HG03460 (cell line): ENCODE measurements around the gene PHACTR3.
"Not testable (repeated sequence)": the region's sequence is repeated elsewhere in the genome, so short reads cannot be mapped to it uniquely, and the experiment has no call there.

ENCODE experiments used
- ATAC-seq: cut with Tn5 transposase; IDR thresholded peaks from one replicate; pipeline ENCODE4 v1.9.1; 2021; ENCODE audit not compliant: unreplicated experiment

PHACTR3 gene

GRCh38 chr20:59618585-59618984, 14.2 kb downstream of the PHACTR3 start:
- not testable (repeated sequence) for ATAC-seq

GRCh38 chr20:59620860-59621505, 16.6 kb downstream of the PHACTR3 start:
- no peak for ATAC-seq

- ATAC-seq: no peak
Measured at GRCh38 chr20:59622496-59622895, 18.2 kb downstream of the PHACTR3 start.

GRCh38 chr20:59623133-59623532, 18.8 kb downstream of the PHACTR3 start:
- ATAC-seq: no peak

DNA sequence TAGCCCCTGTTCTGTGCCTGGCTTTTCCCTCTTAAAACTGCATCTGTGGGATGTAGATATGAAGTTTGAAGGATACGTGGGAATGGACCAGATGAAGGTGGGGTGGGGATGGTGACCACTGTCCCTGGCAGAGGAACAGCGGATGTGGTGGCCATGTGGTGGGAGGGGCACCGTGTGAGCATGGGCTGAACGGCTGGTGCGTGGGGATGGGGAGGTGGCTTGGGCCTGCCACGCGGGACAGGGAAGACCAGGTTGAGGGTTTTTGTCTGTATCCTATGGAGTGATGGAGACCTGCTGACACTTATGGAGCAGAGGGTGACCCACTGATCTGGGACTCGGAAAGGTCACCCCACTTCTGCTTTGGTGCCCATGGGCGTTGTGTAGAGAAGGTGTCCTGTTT, 19.2 kb downstream of the PHACTR3 start:
- ATAC-seq: no peak

DNA sequence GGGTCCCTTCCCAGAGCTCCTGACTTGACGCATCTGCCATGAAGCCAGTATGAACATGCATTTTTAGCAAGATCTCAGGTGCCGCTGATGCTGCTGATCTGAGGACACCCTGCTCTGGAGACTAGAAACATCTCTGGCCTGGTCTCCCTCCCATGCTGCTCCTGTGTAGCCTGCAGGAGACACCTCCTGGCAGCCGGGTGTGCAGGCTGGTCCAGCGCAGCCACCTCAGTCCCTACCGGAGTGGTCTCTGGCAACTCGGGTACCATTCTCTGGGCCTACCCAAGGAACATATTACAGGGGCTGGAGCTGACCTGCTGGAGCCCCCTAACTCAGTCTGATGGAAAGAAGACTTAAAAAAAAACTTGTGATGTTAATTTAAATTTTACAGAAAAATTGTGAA, 20.1 kb downstream of the PHACTR3 start:
- no peak for ATAC-seq

DNA sequence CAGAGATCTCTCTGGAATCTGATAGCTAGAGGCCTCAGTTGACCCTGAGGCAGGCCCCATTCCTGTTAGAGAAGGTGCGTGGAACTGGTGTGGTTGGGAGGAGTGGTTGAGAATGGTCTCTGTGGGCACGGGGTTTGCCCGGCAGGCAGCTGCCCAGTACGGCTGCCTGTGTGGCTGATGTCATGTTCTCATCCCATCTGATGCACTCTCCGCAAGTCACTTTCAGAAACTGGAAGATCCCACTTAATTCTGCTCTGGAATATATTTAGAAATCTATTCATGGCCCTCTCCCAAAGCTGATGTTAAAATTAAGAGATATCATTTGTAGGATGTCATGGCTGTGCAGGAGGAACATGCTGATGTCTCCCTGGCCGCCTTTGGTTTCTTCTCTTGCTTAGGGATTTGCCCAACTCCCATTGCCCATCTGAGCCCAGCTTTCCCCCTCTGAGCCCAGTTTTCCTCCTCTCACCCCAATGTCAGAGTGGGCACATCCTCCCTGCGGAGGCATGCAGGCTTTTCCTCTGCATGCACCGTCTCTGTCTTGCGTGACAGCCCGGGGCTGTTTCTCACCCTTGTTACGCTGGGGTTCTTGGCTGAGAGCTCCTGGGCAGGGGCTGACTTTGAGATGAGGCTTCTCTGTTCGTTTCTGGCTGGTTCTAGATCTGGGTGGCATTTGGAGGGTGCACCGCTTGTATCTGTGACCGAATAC, 21.0 kb downstream of the PHACTR3 start:
- no peak for ATAC-seq

DNA sequence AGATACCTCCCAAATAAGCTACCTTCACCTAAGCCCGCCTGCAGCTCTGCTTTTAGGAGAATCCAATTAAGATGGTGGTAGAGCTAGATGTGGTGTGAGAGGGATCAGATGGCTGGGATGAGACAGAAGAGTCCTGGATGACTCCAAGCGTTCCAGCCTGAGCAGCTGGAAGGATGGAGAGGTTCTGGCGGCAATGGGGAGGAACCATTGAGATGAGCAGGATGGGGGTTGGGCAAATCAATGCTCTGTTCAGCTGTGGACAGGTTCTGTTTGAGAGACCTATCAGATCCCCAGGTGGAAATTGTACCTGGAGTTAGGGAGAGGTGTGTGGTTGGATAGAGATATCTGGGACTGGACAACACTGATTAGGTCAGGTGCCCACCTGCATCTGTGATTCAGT, 23.0 kb downstream of the PHACTR3 start:
- ATAC-seq: no peak

DNA sequence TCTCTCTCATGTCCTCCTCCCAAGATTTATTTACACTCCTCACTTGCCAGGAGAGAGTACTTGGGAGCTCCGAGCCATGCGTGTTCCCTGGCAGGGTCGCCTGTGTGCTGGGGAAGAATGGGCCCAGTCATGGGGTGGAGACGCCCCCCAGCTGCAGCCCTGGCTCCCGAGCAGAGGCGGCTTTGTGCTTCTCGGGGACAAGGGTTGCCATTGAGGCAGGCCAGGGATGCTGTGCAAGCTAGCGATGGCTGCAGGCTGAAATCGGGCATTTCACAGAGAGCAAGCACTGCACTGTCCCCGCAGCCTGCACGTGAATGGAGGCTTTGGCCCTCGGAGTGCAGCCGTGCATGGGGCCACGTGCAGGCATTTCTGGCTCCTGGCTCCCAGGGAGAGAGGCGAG, 23.8 kb downstream of the PHACTR3 start:
- no peak for ATAC-seq

DNA sequence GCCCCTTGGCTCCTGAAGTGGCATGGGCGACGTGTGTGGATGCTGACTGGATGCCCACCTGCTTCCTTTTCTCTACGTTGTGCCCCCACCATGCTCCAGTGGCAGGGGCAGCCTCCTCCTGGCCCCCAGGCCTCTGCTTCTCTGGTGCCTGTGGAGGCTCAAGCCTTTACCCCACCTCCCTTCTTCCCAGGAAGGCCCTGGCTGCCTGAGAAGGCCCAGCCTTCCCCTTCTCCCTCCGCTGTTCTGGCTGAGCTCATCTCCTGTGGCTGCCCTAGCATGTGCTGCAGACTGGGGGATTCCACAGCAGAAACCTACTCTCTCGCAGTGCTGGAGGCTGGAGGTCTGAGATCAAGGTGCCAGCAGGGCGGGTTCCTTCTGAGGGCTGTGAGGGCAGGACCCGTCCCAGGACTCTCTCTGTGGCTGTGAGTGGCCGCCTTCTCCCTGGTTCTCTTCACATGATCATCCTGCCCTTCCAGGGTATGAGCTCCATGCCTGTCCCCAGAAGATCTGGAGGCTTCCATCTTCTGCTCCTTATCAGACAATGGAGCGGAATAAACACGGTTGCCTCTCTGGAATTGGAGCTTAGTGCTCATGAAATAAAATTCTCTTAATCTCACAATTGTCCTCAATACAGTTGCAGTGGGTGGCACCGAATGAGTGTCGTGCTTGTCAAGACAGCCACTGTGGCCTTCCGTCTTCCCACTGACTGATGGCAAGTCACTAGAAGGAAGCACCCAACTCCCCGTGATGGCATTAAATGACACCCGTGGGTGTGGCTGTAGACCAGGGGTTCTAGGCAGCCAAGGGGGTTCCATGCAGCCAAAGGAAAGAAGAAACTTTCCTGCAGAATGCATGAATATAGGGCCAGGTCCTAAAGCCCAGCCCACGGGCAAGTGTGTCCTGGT, 25.1 kb downstream of the PHACTR3 start:
- no peak for ATAC-seq

GRCh38 chr20:59630526-59630925, 26.2 kb downstream of the PHACTR3 start:
- ATAC-seq: no peak

DNA sequence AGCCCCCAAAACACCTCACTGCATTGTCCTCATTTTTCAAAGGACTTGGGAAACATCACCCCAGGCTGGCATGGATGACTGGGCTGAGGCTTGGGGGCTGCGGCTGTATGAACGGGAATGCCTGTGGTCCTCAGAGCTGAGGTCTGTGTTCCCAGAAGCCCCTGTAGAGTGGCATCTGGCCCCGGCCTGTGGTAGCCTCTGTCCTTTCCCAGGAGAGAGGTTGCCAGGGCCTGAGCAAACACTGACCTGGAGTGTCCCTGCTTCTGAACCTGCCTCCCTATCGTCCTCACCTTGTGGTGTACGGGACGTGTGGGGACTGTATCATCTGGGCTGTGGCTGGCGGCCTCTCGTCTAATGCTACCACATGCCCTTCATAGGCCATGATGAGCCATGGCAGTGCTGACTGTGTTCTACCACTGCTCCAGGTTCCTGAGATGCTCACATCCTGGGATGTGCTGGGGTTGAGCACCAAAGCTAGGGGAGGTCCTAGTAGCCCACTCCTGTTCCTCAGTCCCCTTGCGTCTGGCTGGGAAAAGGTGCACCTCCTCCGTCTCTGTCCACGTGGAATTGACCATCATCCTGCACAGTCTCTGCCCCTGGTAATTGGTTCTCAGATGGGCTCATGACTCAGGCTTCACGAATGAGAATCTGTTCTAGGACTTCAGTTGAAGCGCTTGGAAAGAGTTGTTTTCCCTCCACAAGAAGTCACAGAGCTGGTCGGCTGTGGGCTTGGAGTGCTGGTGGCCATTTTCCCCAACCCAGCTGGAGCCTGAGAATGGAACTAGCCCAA, 27.6 kb downstream of the PHACTR3 start:
- ATAC-seq: no peak

DNA sequence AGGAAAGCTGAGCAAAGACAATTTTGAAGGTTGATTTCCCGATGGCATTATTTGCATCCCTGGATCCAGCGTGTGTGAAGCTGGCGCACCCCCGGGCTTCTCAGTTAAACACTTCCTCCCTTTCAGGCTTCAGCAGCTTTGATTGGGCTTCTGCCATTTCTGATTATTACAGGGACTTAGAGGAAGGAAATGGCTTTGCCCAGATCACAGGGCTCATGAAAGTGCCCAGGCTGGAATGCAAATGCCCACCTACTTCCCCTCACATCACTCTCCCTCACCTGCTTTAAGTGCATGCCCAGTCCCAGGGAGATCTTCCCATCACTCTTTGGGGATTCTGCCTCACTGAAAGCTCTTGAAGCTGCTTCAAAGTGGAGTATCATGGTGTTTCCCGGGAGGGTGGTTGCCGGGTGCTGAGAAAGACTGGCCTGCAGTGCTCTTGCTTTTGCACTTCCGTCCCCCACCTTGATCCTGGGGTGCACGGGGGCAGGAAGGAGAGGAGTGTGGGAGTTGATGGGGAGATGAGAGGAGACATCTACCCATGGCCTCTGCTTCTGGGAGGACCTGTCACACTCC, 28.3 kb downstream of the PHACTR3 start:
- ATAC-seq: no peak

GRCh38 chr20:59633656-59634251, 29.4 kb downstream of the PHACTR3 start:
- no peak for ATAC-seq

DNA sequence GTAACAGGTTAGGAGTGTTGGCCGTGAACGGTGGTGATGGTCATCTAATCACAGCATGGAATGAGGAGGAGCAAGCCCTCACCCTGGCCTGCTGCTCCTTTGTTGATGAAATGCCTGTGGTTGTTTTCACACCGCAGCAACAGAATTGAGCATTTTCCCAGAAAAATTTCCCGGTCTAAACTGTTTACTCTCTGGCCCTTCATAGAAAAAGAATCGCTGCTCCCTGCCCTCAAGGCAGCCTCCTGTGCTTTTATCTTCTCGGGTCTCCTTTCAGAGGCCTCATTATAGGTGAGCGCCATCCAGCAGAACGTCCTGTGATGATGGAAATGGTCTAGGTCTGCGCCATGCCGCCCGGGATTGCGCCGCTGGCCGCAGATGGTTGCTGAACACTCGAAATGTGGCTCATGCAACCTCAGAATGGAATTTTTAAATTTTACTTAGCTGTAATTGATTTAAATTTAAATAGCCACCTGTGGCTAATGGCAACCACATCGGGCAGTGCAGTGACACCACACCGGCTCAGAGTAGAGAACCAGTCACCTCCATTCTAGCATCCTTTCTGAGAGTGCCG, 30.2 kb downstream of the PHACTR3 start:
- ATAC-seq: no peak

DNA sequence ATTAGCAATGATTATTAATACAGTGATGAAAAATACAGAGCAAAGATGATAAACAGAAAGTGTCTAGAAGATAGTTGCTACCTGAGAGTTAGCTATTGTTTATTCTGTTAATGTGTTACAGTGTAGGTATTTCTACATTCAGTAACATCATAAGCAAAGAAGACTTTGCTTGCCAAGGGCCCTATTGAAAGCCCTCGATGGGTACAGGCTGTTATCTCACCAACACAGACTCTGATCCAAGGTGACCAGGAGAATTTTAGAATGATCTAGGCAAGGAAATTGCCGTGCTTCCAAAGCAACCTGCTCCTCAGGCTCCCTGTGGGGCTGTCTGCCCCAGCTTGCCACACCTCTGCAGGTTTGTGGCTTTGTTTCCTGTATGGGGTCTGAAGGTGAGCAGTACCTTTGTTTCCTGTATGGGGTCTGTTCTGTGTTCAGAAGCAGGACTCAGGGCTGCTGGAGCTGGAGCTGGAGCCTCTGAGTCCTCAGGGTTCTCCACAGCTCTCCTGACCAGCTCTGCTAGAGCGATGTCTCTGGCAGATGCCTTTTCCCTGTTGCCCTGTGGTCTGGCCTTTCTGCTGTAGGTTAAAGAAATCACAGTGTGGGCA, 32.5 kb downstream of the PHACTR3 start:
- ATAC-seq: no peak

GRCh38 chr20:59640267-59640666, 35.9 kb downstream of the PHACTR3 start:
- no peak for ATAC-seq

DNA sequence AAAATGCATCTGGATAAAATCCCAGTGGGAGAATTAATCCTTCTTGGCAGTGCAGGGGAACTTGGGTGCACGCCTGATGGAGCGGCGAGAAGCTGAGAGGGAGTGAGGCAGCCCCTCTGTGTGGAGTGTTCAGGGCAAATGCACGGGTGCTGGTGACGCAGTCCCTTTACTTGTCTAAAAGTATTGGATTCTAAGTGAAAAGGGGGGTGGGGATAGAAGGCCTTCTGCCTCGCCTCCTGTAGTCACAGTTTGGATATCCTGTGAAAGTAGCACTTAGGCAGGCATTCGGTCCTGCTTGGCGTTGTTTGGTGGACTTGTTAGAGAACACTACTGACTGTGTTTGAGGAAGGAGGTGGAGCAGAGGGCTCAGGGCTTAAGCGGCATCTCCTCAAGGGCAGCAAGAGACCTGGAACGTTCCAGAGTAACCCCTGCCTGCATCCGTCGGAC, 39.3 kb downstream of the PHACTR3 start:
- no peak for ATAC-seq

DNA sequence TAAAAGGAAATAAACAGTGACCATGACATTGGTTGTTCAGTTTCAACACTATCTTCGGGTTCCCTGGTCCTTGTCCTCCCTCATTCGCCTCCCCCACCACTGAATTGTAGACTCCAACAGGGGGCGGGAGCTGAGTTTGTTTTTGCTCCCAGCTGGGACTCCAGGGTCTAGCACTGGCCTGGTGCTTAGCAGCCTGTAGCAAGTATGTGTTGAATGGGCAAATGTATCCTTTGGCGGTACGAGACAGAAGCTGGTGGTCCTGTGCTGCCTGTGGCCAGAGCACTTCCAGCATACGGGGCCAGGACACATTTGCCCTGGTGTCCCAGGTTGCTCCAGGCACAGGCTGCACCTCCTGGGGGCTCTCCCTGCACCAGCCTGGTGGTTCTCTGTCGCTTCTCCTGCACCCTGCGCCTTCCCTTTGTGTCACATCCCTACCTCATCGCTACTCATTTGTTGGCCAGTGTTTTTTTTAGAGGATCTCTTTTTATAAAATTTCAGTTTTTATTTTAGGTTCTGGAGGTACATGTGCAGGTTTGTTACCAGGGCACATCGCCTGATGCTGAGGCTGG, 40.1 kb downstream of the PHACTR3 start:
- no peak for ATAC-seq
